NCI-H748 treated with DMSO at 0.1 percent for 48 hours (cell line): Measurements from ENCODE around the gene TMBIM4.
"Not testable (repeated sequence)": the region's sequence is repeated elsewhere in the genome, so short reads cannot be mapped to it uniquely, and the experiment has no call there.

Experiments used
- DNase-seq: peaks from one replicate; lab custom pipeline; 2025; lab: John Stamatoyannopoulos, UW

Gene TMBIM4

GRCh38 chr12:66184822-66185221, 15.0 kb upstream of the TMBIM4 start:
- DNase-seq = not testable (repeated sequence)

GRCh38 chr12:66182956-66183355, 13.2 kb upstream of the TMBIM4 start:
- no peak for DNase-seq

GRCh38 chr12:66176105-66176900, 6.5 kb upstream of the TMBIM4 start:
- no peak for DNase-seq

- not testable (repeated sequence) for DNase-seq
These were observed 4.9 kb upstream of the TMBIM4 start for GRCh38 chr12:66174391-66175325.

- no peak for DNase-seq
These were observed 810 bp upstream of the TMBIM4 start for GRCh38 chr12:66170606-66171005.

- no peak for DNase-seq
These were observed 1.4 kb downstream of the TMBIM4 start for GRCh38 chr12:66168410-66168809.

GRCh38 chr12:66166561-66166960, 3.2 kb downstream of the TMBIM4 start:
- DNase-seq = no peak

GRCh38 chr12:66165141-66165540, 4.7 kb downstream of the TMBIM4 start:
- no peak for DNase-seq

- no peak for DNase-seq
These were observed 5.4 kb downstream of the TMBIM4 start for GRCh38 chr12:66164349-66164821.

GRCh38 chr12:66163289-66163688, 6.5 kb downstream of the TMBIM4 start:
- DNase-seq = no peak

- no peak for DNase-seq
These were observed 7.1 kb downstream of the TMBIM4 start for GRCh38 chr12:66162701-66163100.

- DNase-seq = no peak
These were observed 9.1 kb downstream of the TMBIM4 start for GRCh38 chr12:66160704-66161103.

GRCh38 chr12:66159123-66159522, 10.7 kb downstream of the TMBIM4 start:
- no peak for DNase-seq

GRCh38 chr12:66156654-66157053, 13.1 kb downstream of the TMBIM4 start:
- no peak for DNase-seq

GRCh38 chr12:66154776-66155175, 15.0 kb downstream of the TMBIM4 start:
- DNase-seq = no peak

- no peak for DNase-seq
These were observed 17.1 kb downstream of the TMBIM4 start for GRCh38 chr12:66152732-66153131.

GRCh38 chr12:66149702-66150398, 19.9 kb downstream of the TMBIM4 start:
- DNase-seq = no peak

- peak; percentile 7 for DNase-seq
These were observed 24.7 kb downstream of the TMBIM4 start for GRCh38 chr12:66144791-66145754.

- DNase-seq = no peak
These were observed 25.9 kb downstream of the TMBIM4 start for GRCh38 chr12:66143868-66144267.

- no peak for DNase-seq
These were observed 27.0 kb downstream of the TMBIM4 start for GRCh38 chr12:66142826-66143225.

- DNase-seq = no peak
These were observed 28.5 kb downstream of the TMBIM4 start for GRCh38 chr12:66141299-66141698.
